NT2/D1 (cell line): ENCODE results near the gene MPP2.

ENCODE experiments used
- SUZ12 ChIP-seq: IDR thresholded peaks from 2 replicates; pipeline ENCODE4 v1.6.1; 2011; ENCODE audit not compliant: insufficient read length, insufficient read depth; ENCODE audit errors: extremely low read depth
- YY1 ChIP-seq: IDR thresholded peaks from 2 replicates; pipeline ENCODE4 v1.6.1; 2011; ENCODE audit not compliant: insufficient read length, insufficient read depth
- ZNF274 ChIP-seq: IDR thresholded peaks from 2 replicates; pipeline ENCODE4 v1.6.1; 2011; ENCODE audit warnings: mild to moderate bottlenecking, low read depth, low read length

DNA sequence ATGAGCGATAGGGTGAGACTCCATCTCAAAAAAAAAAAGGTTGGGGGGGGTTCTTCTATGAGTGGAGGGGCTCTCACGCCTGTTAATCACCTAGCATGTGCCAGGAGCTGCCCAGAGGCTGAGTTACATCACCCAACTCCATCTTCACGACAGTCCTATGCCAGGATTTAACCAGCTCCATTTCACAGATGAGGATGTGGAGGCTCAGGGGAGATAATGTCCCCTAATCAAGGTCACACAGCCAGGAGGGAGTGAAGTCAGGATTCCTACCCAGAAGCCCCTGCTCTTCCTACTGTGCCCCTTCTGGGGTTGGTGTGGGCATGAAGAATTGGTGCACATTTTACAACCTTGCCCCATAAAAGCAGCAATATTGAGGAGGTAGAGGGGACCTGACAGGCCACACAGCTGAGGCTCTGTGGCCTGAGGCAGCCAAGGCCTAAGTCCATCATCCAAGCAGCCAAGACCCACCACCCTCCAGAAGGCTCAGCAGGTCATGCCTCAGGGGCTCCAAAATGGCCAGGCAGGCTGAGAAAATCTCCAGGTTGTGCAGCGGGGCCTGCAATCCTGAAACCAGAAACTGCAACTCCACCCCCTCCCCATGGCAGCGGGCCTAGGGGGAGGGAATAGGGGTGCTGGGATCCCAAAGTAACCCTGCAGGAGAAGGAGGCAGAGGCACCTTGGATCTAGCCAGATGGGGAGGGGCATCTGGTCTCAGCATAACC is 28.0 kb upstream of the MPP2 start:
- TF ChIP-seq YY1, result no peak
- no peak for TF ChIP-seq SUZ12
- TF ChIP-seq ZNF274, result no peak
